HCT116 (cell line): ENCODE results near the gene ACER3. TPM values are rescaled to one million over a fixed set of nuclear protein-coding genes. Genes with fewer than 3 reads are reported as not detected.

Experiments used
- ATAC-seq: fragments of 200-7000 bp; cut with Tn5 transposase; 2 replicates; pipeline ENCODE4 v1.9.1; 2020; ENCODE audit warnings: mild to moderate bottlenecking, moderate library complexity
- BruUV-seq: library from RNA; stranded (reverse); fragments of 400-500 nt; replicated peaks from 2 replicates; lab custom pipeline; 2021; lab: Mats Ljungman, UMichigan
- CTCF ChIA-PET: fragments of 300-600 bp; sonication (Branson Sonifier 250); formaldehyde crosslinking; loops from one replicate; lab custom pipeline; 2021; ENCODE audit warnings: antibody characterized with exemption; lab: Charles Lee
- POLR2A ChIA-PET: fragments of 300-600, 350-600 bp; sonication (Branson Sonifier 250); formaldehyde crosslinking; loops from one replicate; lab custom pipeline; 2021; ENCODE audit warnings: antibody characterized with exemption; lab: Charles Lee
- RAD21 ChIA-PET, 2 experiments: fragments of 300-600 bp; sonication (Branson Sonifier 250); formaldehyde crosslinking; loops; one replicate each; lab custom pipeline; 2023; ENCODE audit warnings: low total read pairs in 2 of 2; ENCODE audit not compliant: uncharacterized antibody in 2 of 2, unreplicated experiment in 2 of 2, low non-redundant PET in 1 of 2; lab: Charles Lee
- DNase-seq: peaks from one replicate; pipeline ENCODE4 v3.0.0-alpha.2; 2010; ENCODE audit warnings: low read depth, low spot score
- H2AFZ ChIP-seq: fragments of 200-600 bp; shearing (Covaris generic), sonication (generic); 2 replicates; pipeline ENCODE4 v1.6.1; 2017; ENCODE audit warnings: low read depth, mixed run types, mixed read lengths, antibody characterized with exemption, low read length; ENCODE audit not compliant: poor library complexity, severe bottlenecking
- H3K27ac ChIP-seq: 2 replicates; pipeline ENCODE4 v1.5.1; 2012; ENCODE audit warnings: low read depth, low read length
- H3K27me3 ChIP-seq: fragments of 200-600 bp; sonication (generic); 2 replicates; pipeline ENCODE4 v1.6.1; 2016; ENCODE audit warnings: mixed run types, low read length, mixed read lengths; ENCODE audit not compliant: insufficient read depth
- H3K36me3 ChIP-seq, 2 experiments: fragments of 200-500 bp in 1 of 2; fragments of 200-600 bp in 1 of 2; sonication (Bioruptor generic) in 1 of 2; sonication (generic) in 1 of 2; 2 replicates each; pipeline versions ENCODE4 v1.5.1 to v1.6.1; 2014 to 2016; ENCODE audit warnings: low read length in 2 of 2, inconsistent platforms in 1 of 2, mixed read lengths in 1 of 2, mixed run types in 1 of 2; ENCODE audit not compliant: insufficient read depth in 2 of 2, control insufficient read depth in 1 of 2
- H3K4me1 ChIP-seq, 2 experiments: fragments of 200-600 bp in 1 of 2; sonication (generic) in 1 of 2; 2 replicates each; pipeline versions ENCODE4 v1.5.1 to v1.6.1; 2012 to 2017; ENCODE audit warnings: low read length in 2 of 2, inconsistent platforms in 1 of 2, mild to moderate bottlenecking in 1 of 2, mixed read lengths in 1 of 2, mixed run types in 1 of 2, moderate library complexity in 1 of 2; ENCODE audit not compliant: insufficient read depth in 2 of 2, control insufficient read depth in 1 of 2
- H3K4me2 ChIP-seq: fragments of 200-600 bp; sonication (generic); 2 replicates; pipeline ENCODE4 v1.6.1; 2017; ENCODE audit warnings: mixed run types, low read length, mixed read lengths
- H3K4me3 ChIP-seq, 2 experiments: fragments of 200-600 bp in 1 of 2; sonication (generic) in 1 of 2; replicated peaks in 1 of 2; 2 replicates each; pipeline ENCODE4 v1.5.1; 2011 to 2016; ENCODE audit warnings: low read length in 2 of 2, control low read depth in 1 of 2, low read depth in 1 of 2, mild to moderate bottlenecking in 1 of 2, mixed read lengths in 1 of 2, mixed run types in 1 of 2
- H3K79me2 ChIP-seq: fragments of 200-600 bp; sonication (generic); 2 replicates; pipeline ENCODE4 v1.6.1; 2017; ENCODE audit warnings: mild to moderate bottlenecking, mixed run types, low read length, moderate library complexity, mixed read lengths; ENCODE audit not compliant: insufficient read depth
- H3K9ac ChIP-seq: fragments of 200-600 bp; sonication (generic); 2 replicates; pipeline ENCODE4 v1.6.1; 2016; ENCODE audit warnings: low read length, mixed read lengths
- H3K9me2 ChIP-seq: fragments of 200-600 bp; sonication (generic), shearing (Covaris generic); 2 replicates; pipeline ENCODE4 v1.6.1; 2017; ENCODE audit warnings: mixed run types, mild to moderate bottlenecking, moderate library complexity; ENCODE audit not compliant: insufficient read depth
- H3K9me3 ChIP-seq, 2 experiments: fragments of 200-500 bp in 1 of 2; fragments of 200-600 bp in 1 of 2; sonication (Bioruptor generic) in 1 of 2; sonication (generic) in 1 of 2; 2 replicates each; pipeline ENCODE4 v1.6.1; 2014 to 2017; ENCODE audit warnings: low read length in 2 of 2, mixed read lengths in 2 of 2, inconsistent platforms in 1 of 2, low read depth in 1 of 2, mild to moderate bottlenecking in 1 of 2, mixed run types in 1 of 2, moderate library complexity in 1 of 2; ENCODE audit not compliant: control insufficient read depth in 1 of 2, insufficient read depth in 1 of 2
- H4K20me1 ChIP-seq: fragments of 200-600 bp; sonication (generic), shearing (Covaris generic); 2 replicates; pipeline ENCODE4 v1.6.1; 2017; ENCODE audit warnings: mixed run types, mild to moderate bottlenecking, moderate library complexity; ENCODE audit not compliant: insufficient read depth
- CBX3 ChIP-seq: IDR thresholded peaks from 2 replicates; pipeline ENCODE4 v1.6.1; 2012; ENCODE audit warnings: low read depth
- CEBPB ChIP-seq: IDR thresholded peaks from 2 replicates; pipeline ENCODE4 v1.6.1; 2012; ENCODE audit warnings: low read depth
- EGR1 ChIP-seq: IDR thresholded peaks from 2 replicates; pipeline ENCODE4 v1.6.1; 2012; ENCODE audit warnings: low read depth
- ELF1 ChIP-seq: IDR thresholded peaks from 2 replicates; pipeline ENCODE4 v1.6.1; 2012; ENCODE audit warnings: low read depth, borderline replicate concordance
- EZH2 ChIP-seq: fragments of 200-600 bp; sonication (generic); IDR thresholded peaks from 2 replicates; pipeline ENCODE4 v1.6.1; 2017; ENCODE audit warnings: antibody characterized with exemption, mixed run types
- EZH2phosphoT487 ChIP-seq: fragments of 200-600 bp; IDR thresholded peaks from 2 replicates; pipeline ENCODE4 v1.6.1; 2018; ENCODE audit warnings: antibody characterized with exemption, borderline replicate concordance
- FOSL1 ChIP-seq: IDR thresholded peaks from 2 replicates; pipeline ENCODE4 v1.6.1; 2012; ENCODE audit warnings: low read depth
- JUND ChIP-seq: IDR thresholded peaks from 2 replicates; pipeline ENCODE4 v1.6.1; 2012
- POLR2A ChIP-seq: IDR thresholded peaks from 2 replicates; pipeline ENCODE4 v1.7.0; 2011; ENCODE audit warnings: borderline replicate concordance; ENCODE audit not compliant: insufficient read depth, insufficient read length; ENCODE audit errors: extremely low read depth
- SP1 ChIP-seq: IDR thresholded peaks from 2 replicates; pipeline ENCODE4 v1.6.1; 2012; ENCODE audit warnings: low read depth
- SRF ChIP-seq: IDR thresholded peaks from 2 replicates; pipeline ENCODE4 v1.6.1; 2012; ENCODE audit warnings: low read depth
- YY1 ChIP-seq: IDR thresholded peaks from 2 replicates; pipeline ENCODE4 v1.6.1; 2011; ENCODE audit warnings: low read length, low read depth, moderate library complexity, mild to moderate bottlenecking; ENCODE audit not compliant: insufficient replicate concordance; ENCODE audit errors: extremely low read depth
- intact Hi-C: fragments of 100-400 bp; cut with micrococcal nuclease; formaldehyde crosslinking; loops from 2 replicates; pipeline ENCODE4 v1.10.0; 2022
- total RNA-seq: library from RNA; stranded (reverse); gene quantifications from one replicate; pipeline ENCODE4 v1.2.1, GENCODE V29; 2021; ENCODE audit not compliant: unreplicated experiment
- TF ChIP-seq, protein P1 (sequence below), 3 experiments: fragments of 200-600 bp in 1 of 3; sonication (generic) in 1 of 3; IDR thresholded peaks in 2 of 3; conservative IDR thresholded peaks in 1 of 3; 2 replicates each; pipeline ENCODE4 v1.5.1; 2012 to 2017; ENCODE audit warnings: low read depth in 2 of 3, low read length in 2 of 3, antibody characterized with exemption in 1 of 3, borderline replicate concordance in 1 of 3, control low read depth in 1 of 3, mild to moderate bottlenecking in 1 of 3, mixed read lengths in 1 of 3, mixed run types in 1 of 3, moderate library complexity in 1 of 3; ENCODE audit not compliant: insufficient read depth in 1 of 3
- TF ChIP-seq, protein P2 (sequence below): IDR thresholded peaks from 2 replicates; pipeline ENCODE4 v1.6.1; 2012; ENCODE audit warnings: low read depth
- TF ChIP-seq, protein P3 (sequence below): IDR thresholded peaks from 2 replicates; pipeline ENCODE4 v1.6.1; 2012
- TF ChIP-seq, protein P4 (sequence below): IDR thresholded peaks from 2 replicates; pipeline ENCODE4 v1.6.1; 2012

ACER3 gene
- total RNA-seq, 1 experiment from 2014 or later, result 19.1 TPM

DNA sequence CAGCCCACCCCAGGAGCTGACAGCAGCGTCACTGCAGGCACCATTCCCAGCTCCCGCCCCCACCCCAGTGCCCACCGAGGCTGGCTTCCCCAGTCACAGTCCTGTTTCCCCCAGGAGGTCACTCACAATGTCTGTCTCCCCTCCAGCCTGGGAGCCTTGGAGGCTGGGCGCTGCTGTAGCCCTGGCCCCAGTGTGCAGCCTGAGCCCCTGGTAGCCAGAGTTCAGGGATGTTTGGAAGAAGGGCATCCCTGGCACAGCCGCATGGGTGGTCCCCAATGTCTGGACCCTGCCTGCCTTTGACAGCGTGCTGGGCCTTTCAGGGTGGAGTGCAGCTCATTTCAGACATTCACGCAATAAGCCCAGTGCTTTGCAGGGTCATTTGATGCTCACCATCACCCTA lies 210.4 kb downstream of the ACER3 start:
- Histone ChIP-seq H3K4me1 (peaks cover 30 to 44% of the 10 kb centered on the region in 2 experiments), H3K79me2 (no peaks in the 10 kb centered on the region), H3K4me2 (no peak overlapping the region), H3K9ac (no peak overlapping the region), H3K9me3 (no peaks in the 10 kb centered on the region), H3K27ac (no peak overlapping the region), H2AFZ (no peak overlapping the region), H3K4me3 (no peak overlapping the region), H3K9me2 (no peaks in the 10 kb centered on the region), H3K36me3 (no peaks in the 10 kb centered on the region), H3K27me3 (no peaks in the 10 kb centered on the region), H4K20me1 (no peaks in the 10 kb centered on the region)
- ChIA-PET CTCF (no interaction called here), RAD21 (no interaction called here), POLR2A (no interaction called here)
- BruUV-seq, result no TSS peak
- TF ChIP-seq CBX3 (no peak), EGR1 (no peak), FOSL1 (no peak), CEBPB (no peak), JUND (no peak), YY1 (no peak), EZH2phosphoT487 (no peak), ELF1 (no peak), SP1 (no peak), POLR2A (no peak), SRF (no peak), EZH2 (no peak)
- TF ChIP-seq, protein P1, sequence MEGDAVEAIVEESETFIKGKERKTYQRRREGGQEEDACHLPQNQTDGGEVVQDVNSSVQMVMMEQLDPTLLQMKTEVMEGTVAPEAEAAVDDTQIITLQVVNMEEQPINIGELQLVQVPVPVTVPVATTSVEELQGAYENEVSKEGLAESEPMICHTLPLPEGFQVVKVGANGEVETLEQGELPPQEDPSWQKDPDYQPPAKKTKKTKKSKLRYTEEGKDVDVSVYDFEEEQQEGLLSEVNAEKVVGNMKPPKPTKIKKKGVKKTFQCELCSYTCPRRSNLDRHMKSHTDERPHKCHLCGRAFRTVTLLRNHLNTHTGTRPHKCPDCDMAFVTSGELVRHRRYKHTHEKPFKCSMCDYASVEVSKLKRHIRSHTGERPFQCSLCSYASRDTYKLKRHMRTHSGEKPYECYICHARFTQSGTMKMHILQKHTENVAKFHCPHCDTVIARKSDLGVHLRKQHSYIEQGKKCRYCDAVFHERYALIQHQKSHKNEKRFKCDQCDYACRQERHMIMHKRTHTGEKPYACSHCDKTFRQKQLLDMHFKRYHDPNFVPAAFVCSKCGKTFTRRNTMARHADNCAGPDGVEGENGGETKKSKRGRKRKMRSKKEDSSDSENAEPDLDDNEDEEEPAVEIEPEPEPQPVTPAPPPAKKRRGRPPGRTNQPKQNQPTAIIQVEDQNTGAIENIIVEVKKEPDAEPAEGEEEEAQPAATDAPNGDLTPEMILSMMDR (IDR thresholded peaks at IDR 0.05 in 2 of 3, conservative IDR thresholded peaks at IDR 0.05 in 1 of 3; ENCODE audit: borderline replicate concordance in 1 of 3, insufficient read depth in 1 of 3, low read depth in 2 of 3, low read length in 2 of 3), result no peak
- TF ChIP-seq, protein P2, sequence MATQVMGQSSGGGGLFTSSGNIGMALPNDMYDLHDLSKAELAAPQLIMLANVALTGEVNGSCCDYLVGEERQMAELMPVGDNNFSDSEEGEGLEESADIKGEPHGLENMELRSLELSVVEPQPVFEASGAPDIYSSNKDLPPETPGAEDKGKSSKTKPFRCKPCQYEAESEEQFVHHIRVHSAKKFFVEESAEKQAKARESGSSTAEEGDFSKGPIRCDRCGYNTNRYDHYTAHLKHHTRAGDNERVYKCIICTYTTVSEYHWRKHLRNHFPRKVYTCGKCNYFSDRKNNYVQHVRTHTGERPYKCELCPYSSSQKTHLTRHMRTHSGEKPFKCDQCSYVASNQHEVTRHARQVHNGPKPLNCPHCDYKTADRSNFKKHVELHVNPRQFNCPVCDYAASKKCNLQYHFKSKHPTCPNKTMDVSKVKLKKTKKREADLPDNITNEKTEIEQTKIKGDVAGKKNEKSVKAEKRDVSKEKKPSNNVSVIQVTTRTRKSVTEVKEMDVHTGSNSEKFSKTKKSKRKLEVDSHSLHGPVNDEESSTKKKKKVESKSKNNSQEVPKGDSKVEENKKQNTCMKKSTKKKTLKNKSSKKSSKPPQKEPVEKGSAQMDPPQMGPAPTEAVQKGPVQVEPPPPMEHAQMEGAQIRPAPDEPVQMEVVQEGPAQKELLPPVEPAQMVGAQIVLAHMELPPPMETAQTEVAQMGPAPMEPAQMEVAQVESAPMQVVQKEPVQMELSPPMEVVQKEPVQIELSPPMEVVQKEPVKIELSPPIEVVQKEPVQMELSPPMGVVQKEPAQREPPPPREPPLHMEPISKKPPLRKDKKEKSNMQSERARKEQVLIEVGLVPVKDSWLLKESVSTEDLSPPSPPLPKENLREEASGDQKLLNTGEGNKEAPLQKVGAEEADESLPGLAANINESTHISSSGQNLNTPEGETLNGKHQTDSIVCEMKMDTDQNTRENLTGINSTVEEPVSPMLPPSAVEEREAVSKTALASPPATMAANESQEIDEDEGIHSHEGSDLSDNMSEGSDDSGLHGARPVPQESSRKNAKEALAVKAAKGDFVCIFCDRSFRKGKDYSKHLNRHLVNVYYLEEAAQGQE, result no peak
- TF ChIP-seq, protein P3, sequence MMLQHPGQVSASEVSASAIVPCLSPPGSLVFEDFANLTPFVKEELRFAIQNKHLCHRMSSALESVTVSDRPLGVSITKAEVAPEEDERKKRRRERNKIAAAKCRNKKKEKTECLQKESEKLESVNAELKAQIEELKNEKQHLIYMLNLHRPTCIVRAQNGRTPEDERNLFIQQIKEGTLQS, result no peak
- TF ChIP-seq, protein P4, sequence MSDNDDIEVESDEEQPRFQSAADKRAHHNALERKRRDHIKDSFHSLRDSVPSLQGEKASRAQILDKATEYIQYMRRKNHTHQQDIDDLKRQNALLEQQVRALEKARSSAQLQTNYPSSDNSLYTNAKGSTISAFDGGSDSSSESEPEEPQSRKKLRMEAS, result no peak
- no peak for ATAC-seq
- no peak for DNase-seq
- intact Hi-C loops, result no loop called here
